Hindlimb muscle (tissue), 1 donor: Measurements from ENCODE around the gene SLC10A7. TPM values are rescaled to one million over a fixed set of nuclear protein-coding genes. Genes with fewer than 3 reads are reported as not detected.

Source experiments
- DNase-seq: peaks from one replicate; pipeline ENCODE4 v3.0.0-alpha.2; 2013
- polyA plus RNA-seq: library from polyadenylated mRNA; unstranded; fragments of 120-200 nt; gene quantifications from one replicate; pipeline ENCODE4 v1.2.1, GENCODE V29; 2013; ENCODE audit not compliant: insufficient read length

Gene SLC10A7
- polyA plus RNA-seq, 1 donor, result 7.1 TPM

- DNase-seq, result no peak
These were observed 172.4 kb downstream of the SLC10A7 start for GRCh38 chr4:146349306-146349705.

GRCh38 chr4:146347822-146348221 lies 173.9 kb downstream of the SLC10A7 start:
- DNase-seq, result no peak

GRCh38 chr4:146346276-146346675 lies 175.5 kb downstream of the SLC10A7 start:
- DNase-seq, result no peak

GRCh38 chr4:146343776-146344175 lies 178.0 kb downstream of the SLC10A7 start:
- no peak for DNase-seq

- DNase-seq, result no peak
These were observed 178.5 kb downstream of the SLC10A7 start for GRCh38 chr4:146343199-146343598.

GRCh38 chr4:146342600-146343192 lies 179.0 kb downstream of the SLC10A7 start:
- DNase-seq, result peak; percentile 33

GRCh38 chr4:146340798-146341197 lies 180.9 kb downstream of the SLC10A7 start:
- no peak for DNase-seq

- no peak for DNase-seq
These were observed 183.2 kb downstream of the SLC10A7 start for GRCh38 chr4:146338512-146338911.

GRCh38 chr4:146336410-146336807 lies 185.3 kb downstream of the SLC10A7 start:
- no peak for DNase-seq

- no peak for DNase-seq
These were observed 185.9 kb downstream of the SLC10A7 start for GRCh38 chr4:146335763-146336409.

GRCh38 chr4:146334862-146335449 lies 186.8 kb downstream of the SLC10A7 start:
- DNase-seq, result peak; percentile 9

GRCh38 chr4:146333895-146334262 lies 187.9 kb downstream of the SLC10A7 start:
- no peak for DNase-seq

- DNase-seq, result no peak
These were observed 188.4 kb downstream of the SLC10A7 start for GRCh38 chr4:146333187-146333894.

GRCh38 chr4:146330392-146330791 lies 191.3 kb downstream of the SLC10A7 start:
- no peak for DNase-seq

- DNase-seq, result no peak
These were observed 192.6 kb downstream of the SLC10A7 start for GRCh38 chr4:146329050-146329716.

GRCh38 chr4:146327859-146328650 lies 193.7 kb downstream of the SLC10A7 start:
- DNase-seq, result no peak

- no peak for DNase-seq
These were observed 202.8 kb downstream of the SLC10A7 start for GRCh38 chr4:146318894-146319293.

GRCh38 chr4:146317783-146318182 lies 204.0 kb downstream of the SLC10A7 start:
- DNase-seq, result no peak

- DNase-seq, result no peak
These were observed 206.6 kb downstream of the SLC10A7 start for GRCh38 chr4:146315184-146315583.

- DNase-seq, result no peak
These were observed 210.3 kb downstream of the SLC10A7 start for GRCh38 chr4:146311238-146311970.

GRCh38 chr4:146310319-146311021 lies 211.3 kb downstream of the SLC10A7 start:
- DNase-seq, result no peak
